HG02852 (cell line): ENCODE measurements around the gene EIF2AK2.

ENCODE experiments used
- ATAC-seq: cut with Tn5 transposase; IDR thresholded peaks from one replicate; pipeline ENCODE4 v1.9.1; 2021; ENCODE audit warnings: mild to moderate bottlenecking, moderate library complexity; ENCODE audit not compliant: unreplicated experiment

EIF2AK2 gene

GRCh38 chr2:37105150-37105549, 51.6 kb downstream of the EIF2AK2 start:
- no peak for ATAC-seq

GRCh38 chr2:37104178-37104577, 52.6 kb downstream of the EIF2AK2 start:
- ATAC-seq = no peak

- no peak for ATAC-seq
Observed at GRCh38 chr2:37102588-37102987, 54.2 kb downstream of the EIF2AK2 start.

DNA sequence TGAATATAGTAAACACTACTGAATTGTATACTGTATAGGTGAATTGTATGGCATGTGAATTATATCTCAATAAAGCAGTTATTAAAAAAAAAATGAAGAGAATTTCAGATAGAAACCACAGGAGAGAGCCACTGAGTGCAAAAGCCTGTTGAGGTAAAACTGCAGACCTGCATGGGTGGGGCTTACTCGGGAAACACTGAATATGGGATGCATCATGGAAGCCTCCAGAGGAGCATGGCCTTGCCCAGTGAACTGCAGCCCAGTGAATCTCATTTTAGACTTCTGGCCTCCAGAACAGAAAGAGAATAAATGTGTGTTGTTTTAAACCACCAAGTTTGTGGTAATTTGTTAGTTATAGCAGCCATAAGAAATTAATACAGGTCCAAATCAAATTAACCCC, 56.7 kb downstream of the EIF2AK2 start:
- ATAC-seq = no peak

DNA sequence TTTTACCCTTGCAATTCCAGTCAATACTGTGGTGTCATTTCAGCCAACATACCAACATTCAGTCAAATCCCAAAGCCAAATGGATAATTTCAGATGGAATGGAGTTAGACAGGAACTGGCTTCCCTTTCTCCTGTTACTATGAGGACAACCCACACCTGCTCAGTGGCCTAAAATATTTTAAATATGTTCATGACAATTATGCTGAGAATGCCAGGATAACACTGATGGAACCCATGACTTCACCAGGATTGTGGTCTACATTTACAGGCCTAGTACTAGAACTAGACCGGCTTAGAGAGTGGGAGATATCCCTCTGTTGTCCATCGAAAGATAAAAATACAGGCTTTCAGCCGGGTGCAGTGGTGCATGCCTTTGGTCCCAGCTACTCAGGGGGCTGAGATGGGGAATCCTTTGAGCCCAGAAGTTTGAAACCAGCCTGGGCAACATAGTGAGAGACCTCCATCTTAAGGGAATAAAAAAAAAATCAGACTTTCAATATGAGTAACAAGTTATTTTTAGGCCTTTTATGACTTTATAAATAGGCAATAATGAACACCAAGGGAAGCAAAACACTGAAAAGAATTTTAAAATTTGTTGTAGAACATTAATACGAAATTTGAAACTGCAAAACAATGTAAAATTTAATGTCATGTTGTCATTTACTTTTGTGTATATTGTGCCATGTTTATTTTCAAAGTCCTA, 58.2 kb downstream of the EIF2AK2 start:
- no peak for ATAC-seq

- no peak for ATAC-seq
Observed at GRCh38 chr2:37096568-37096967, 60.2 kb downstream of the EIF2AK2 start.

DNA sequence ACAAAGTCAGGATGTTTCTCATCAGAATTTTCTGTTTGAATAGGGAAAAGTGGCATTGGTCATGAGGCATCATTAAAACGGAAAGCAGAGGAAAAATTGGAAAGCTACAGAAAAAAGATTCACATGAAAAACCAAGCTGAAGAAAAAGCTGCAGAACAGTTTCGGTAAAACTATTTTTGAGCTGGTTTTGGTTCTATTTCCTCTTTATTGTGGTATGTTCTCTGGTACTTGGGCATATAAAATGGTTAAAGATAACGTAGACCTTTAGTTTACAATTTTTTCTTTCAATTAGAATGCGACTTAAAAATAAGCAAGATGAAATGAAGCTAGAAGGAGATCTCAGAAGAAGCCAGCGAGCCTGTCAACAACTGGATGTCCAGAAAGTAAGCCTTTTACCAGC, 64.9 kb downstream of the EIF2AK2 start:
- peak; percentile 49 for ATAC-seq

DNA sequence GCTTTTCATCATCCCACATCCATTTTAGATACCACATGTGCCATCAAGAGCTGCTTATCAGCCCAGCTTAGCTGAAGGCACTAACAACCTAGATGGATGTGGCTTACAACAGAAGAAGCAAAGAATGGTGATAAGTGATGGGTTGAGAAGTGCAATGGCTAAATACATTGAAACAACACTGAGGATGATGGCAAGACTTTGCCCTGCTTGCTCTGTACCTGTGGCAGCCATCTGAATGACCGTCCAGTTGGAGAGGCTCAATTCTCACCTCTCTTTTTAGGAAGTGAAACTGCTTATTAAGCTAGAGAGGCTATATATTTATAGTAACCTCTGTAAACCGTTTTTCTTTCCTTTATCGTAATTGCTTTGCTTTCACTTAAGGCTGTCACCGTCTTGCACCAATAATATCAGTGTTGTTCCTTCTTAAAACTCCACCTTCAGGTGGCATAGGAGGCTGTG, 66.7 kb downstream of the EIF2AK2 start:
- peak; percentile 84 for ATAC-seq

DNA sequence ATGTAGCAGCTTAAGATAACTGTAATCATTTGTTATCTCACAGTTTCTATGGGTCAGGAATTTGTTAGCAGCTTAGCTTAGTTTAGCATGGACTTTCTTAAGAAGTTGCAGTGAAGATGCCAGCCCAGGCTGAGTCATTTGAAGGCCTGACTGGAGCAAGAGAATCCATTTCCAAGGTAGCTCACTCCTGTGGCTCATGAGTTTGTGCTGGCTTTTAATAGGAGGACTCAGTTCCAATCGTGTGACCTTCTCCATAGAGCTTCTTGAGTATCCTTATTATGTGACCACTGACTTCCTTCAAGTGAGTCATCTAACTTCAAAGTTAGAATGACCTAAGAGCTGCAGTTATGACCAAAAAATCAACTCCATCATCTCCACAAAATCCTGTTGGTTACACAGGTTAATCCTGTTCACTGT, 71.0 kb downstream of the EIF2AK2 start:
- no peak for ATAC-seq

- no peak for ATAC-seq
Observed at GRCh38 chr2:37084797-37085196, 72.0 kb downstream of the EIF2AK2 start.

- peak; percentile 82 for ATAC-seq
Observed at GRCh38 chr2:37083873-37084794, 72.6 kb downstream of the EIF2AK2 start, which contains the start of the genes GPATCH11 and HEATR5B. Gene GPATCH11, plus strand, starts transcription at chr2:37084518. Its CDS starts 3,864 bp downstream, at chr2:37088382. Gene HEATR5B, minus strand, starts transcription at chr2:37084372. Its CDS starts 958 bp downstream, at chr2:37083414.

- ATAC-seq = no peak
Observed at GRCh38 chr2:37080689-37081088, 76.1 kb downstream of the EIF2AK2 start.

- no peak for ATAC-seq
Observed at GRCh38 chr2:37080266-37080665, 76.5 kb downstream of the EIF2AK2 start.

DNA sequence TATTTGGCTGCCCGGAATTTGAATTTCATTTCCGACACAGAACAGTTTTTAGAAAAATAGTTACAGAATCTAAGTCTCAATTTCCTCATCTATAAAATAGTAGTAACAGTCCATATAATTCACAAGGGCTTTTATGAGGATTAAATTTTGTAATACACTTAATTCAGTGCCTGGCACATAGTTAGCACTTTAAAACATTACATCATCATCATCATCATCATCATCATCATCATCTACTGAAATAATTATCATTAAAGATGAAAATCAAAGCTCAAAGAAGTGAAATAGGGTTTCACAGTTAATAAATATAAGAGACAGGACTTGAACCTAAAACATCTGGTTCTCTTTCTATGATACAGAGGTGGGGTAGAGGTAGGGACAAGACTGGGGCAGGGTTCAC, 85.8 kb downstream of the EIF2AK2 start:
- ATAC-seq = no peak

DNA sequence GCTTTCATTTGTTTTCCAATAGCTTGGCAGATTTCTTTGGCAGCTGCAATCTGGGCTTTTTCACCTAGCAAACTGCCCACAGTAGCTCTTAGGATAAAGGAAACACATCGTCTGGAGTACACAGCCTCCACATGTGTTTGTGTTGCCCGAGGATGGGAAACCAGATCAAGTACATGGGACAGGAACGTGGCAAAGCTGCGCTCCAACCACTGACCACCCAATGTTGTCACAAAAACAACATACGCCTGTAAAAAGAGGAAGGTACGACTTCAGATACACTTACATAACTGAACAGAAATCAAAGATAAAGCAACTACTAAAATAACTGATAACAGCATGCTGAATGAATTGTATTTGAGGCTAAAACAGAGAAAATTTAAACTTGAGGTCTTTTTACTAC, 88.1 kb downstream of the EIF2AK2 start:
- ATAC-seq = no peak

DNA sequence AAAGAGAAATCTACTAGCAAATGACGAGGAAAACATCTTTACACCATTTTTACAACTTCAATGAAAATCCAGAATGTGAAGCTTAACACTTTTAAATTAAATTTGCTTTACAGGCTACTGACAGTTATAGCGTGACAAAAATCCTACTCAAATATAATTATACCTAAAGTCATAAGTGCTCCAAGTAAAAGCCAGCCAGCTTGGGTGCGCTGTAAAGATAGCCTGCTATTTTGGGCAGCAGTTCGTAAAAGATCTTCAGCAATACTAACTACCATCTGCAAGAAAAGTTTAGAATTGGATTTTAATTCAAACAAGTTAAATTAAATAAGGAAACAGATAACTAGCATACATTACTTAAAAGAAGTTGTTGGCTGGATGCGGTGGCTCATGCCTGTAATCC, 95.0 kb downstream of the EIF2AK2 start:
- ATAC-seq = no peak

DNA sequence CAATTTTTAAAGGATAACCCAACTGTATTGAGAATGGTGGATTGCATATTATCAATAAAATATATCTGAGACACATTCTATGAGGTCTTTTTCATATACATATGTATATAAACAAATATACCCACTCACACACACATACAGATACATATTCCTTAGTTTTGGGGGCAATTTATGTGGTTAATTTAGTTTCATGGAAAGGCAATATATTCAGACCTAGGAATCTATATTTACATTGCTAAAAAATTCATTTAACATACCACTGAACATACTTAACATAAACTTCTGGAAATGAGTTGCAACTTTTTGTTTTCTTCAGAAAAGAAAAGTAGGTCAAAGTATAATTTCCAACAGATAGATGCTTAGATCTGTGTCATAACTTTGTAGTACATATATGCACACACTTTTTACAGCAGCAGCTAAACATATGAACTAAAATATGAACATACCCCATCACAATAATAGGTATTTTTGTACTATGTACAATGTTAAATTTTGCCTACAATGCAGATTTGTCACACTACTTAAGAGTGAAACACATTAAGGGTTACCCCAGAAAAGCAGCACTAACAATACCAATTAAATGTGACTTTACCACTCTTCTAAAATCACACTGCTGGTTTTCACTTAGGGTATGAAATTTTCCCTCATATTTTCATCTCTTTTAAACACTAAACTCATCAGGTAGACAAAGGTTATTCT, 95.6 kb downstream of the EIF2AK2 start:
- ATAC-seq = no peak

- no peak for ATAC-seq
Observed at GRCh38 chr2:37060446-37060845, 96.3 kb downstream of the EIF2AK2 start.

DNA sequence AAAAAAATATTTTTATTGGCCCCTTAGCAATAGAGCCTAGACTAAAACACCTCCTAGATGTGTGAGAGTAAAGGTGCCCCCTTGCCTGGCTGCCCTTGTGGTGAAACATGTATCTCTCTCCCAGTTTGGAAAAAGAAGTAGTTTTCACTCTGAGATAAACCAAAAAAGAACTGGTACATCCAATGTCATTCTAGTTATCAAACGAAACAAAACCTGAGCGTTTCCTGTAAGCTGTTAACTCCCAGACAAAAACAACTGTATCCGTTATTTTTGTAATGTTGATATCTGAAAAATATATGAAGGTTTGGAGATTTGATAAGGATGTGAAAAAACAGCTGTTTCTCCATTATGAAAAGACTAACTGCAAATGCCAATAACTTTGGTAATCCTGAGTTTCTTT, 96.9 kb downstream of the EIF2AK2 start:
- ATAC-seq = no peak

DNA sequence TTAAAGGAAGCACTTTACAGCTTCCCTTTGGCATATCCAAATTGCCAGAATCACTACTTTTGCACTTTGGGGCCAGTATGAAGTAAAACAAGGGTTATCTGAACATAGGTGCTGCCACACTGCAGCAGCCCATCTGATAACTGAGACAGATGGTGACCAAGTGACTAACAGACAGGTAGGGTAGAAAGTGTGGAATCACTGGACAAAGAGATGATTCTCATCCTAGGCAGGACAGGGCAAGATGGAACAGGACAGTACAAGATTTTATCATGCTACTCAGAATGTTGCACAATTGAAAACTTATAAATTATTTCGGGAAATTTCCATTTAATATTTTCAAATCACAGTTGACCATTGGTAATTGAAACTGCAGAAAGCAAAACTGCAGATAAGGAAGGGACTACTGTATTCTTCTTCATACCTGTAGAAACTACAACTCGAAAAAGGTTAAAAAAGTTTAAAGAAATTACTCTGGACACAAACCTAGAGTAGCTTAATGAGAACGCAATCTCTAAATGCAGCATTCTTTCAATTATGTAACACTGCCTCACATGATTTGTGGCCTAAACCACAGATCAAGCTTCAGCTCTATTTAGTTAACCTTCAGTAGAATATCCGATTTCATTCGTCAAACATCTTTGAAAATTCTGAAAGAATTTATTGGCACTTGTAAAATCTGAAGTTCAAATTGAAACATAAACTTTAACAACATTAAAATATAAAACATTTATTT, 104.0 kb downstream of the EIF2AK2 start:
- no peak for ATAC-seq
